KMS-11 (cell line): Measurements from ENCODE around the gene ACVRL1.
A peak's percentile ranks its signal among the peaks of the same experiment; 100 is the strongest.

Experiments used
- H2AFZ ChIP-seq: fragments of 200-600 bp; sonication (generic); 2 replicates; pipeline ENCODE4 v1.6.1; 2016; ENCODE audit warnings: antibody characterized with exemption, mixed run types, low read depth
- H3K27ac ChIP-seq: fragments of 200-600 bp; sonication (generic); 2 replicates; pipeline ENCODE4 v1.6.1; 2016; ENCODE audit warnings: mild to moderate bottlenecking, mixed run types
- H3K27me3 ChIP-seq: fragments of 200-600 bp; sonication (generic); 2 replicates; pipeline ENCODE4 v1.6.1; 2017; ENCODE audit warnings: mild to moderate bottlenecking, low read depth, mixed run types, moderate library complexity; ENCODE audit not compliant: insufficient read depth
- H3K36me3 ChIP-seq: fragments of 200-600 bp; sonication (generic); 2 replicates; pipeline ENCODE4 v1.6.1; 2017; ENCODE audit warnings: mild to moderate bottlenecking, mixed run types; ENCODE audit not compliant: insufficient read depth
- H3K4me1 ChIP-seq: fragments of 200-600 bp; sonication (generic); 2 replicates; pipeline ENCODE4 v1.6.1; 2016; ENCODE audit warnings: mild to moderate bottlenecking, low read depth, mixed run types; ENCODE audit not compliant: poor library complexity, severe bottlenecking
- H3K4me2 ChIP-seq: fragments of 200-600 bp; sonication (generic); 2 replicates; pipeline ENCODE4 v1.7.0; 2016; ENCODE audit warnings: mild to moderate bottlenecking, mixed run types
- H3K4me3 ChIP-seq: fragments of 200-600 bp; sonication (generic); IDR thresholded peaks from 2 replicates; pipeline ENCODE4 v1.6.1; 2017; ENCODE audit warnings: low read depth, low read length, mixed read lengths; ENCODE audit not compliant: insufficient read depth
- H3K79me2 ChIP-seq: fragments of 200-600 bp; sonication (generic); 2 replicates; pipeline ENCODE4 v1.6.1; 2016; ENCODE audit warnings: low read depth, mixed run types; ENCODE audit not compliant: insufficient read depth
- H3K9ac ChIP-seq: fragments of 200-600 bp; sonication (generic); 2 replicates; pipeline ENCODE4 v1.6.1; 2016; ENCODE audit warnings: mild to moderate bottlenecking, mixed run types
- H4K20me1 ChIP-seq: fragments of 200-600 bp; sonication (generic); 2 replicates; pipeline ENCODE4 v1.6.1; 2016; ENCODE audit warnings: mild to moderate bottlenecking, mixed run types; ENCODE audit not compliant: insufficient read depth
- TF ChIP-seq, protein P1 (sequence below): fragments of 200-600 bp; sonication (generic); conservative IDR thresholded peaks from 2 replicates; pipeline ENCODE4 v1.6.1; 2017; ENCODE audit warnings: low read depth, mild to moderate bottlenecking, antibody characterized with exemption, low read length, moderate library complexity, mixed read lengths

Gene ACVRL1

GRCh38 chr12:51954561-51955361, 47.5 kb downstream of the ACVRL1 start:
- no peak overlapping the region for H3K27ac ChIP-seq
- no peaks in the 10 kb centered on the region; the same call in 1 of the 2 replicates for H3K27me3 ChIP-seq
- H3K4me2 ChIP-seq, result no peak overlapping the region
- no peaks in the 10 kb centered on the region for H3K36me3 ChIP-seq
- peaks cover 18% of the 10 kb centered on the region for H3K79me2 ChIP-seq
- H3K4me1 ChIP-seq, result peaks cover 46% of the 10 kb centered on the region
- H4K20me1 ChIP-seq, result no peaks in the 10 kb centered on the region
- no peak overlapping the region for H3K4me3 ChIP-seq
- no peak overlapping the region for H3K9ac ChIP-seq
- TF ChIP-seq, protein P1, sequence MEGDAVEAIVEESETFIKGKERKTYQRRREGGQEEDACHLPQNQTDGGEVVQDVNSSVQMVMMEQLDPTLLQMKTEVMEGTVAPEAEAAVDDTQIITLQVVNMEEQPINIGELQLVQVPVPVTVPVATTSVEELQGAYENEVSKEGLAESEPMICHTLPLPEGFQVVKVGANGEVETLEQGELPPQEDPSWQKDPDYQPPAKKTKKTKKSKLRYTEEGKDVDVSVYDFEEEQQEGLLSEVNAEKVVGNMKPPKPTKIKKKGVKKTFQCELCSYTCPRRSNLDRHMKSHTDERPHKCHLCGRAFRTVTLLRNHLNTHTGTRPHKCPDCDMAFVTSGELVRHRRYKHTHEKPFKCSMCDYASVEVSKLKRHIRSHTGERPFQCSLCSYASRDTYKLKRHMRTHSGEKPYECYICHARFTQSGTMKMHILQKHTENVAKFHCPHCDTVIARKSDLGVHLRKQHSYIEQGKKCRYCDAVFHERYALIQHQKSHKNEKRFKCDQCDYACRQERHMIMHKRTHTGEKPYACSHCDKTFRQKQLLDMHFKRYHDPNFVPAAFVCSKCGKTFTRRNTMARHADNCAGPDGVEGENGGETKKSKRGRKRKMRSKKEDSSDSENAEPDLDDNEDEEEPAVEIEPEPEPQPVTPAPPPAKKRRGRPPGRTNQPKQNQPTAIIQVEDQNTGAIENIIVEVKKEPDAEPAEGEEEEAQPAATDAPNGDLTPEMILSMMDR, result no peak
- H2AFZ ChIP-seq, result no peak overlapping the region

DNA sequence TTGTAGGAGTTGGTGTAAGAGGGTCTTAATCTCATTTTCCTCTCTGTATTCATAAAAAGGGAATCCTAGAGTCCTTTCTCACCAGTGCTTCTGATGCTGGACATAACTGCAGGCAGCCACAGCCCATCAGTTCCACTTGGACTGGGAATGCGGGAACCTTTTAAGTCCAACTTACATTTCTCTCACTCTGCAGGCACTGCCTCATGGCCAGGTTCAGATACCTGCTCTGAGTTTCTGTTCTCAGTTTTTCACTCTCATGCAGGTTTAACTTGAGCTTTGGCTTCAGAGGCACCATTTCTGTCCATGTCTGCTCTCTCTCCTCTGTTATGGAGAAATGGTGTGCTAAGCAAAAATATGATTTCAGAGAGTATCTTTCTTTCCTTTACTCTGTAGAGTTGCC, 48.4 kb downstream of the ACVRL1 start:
- Histone ChIP-seq H3K9ac (no peak overlapping the region), H3K4me1 (peaks cover 44% of the 10 kb centered on the region)

GRCh38 chr12:51958542-51958941, 51.2 kb downstream of the ACVRL1 start:
- H3K79me2 ChIP-seq, result peaks cover 13% of the 10 kb centered on the region

More for the DNA sequence above, 48.4 kb downstream of the ACVRL1 start:
- Histone ChIP-seq H4K20me1 (no peaks in the 10 kb centered on the region), H3K27me3 (no peaks in the 10 kb centered on the region; the same call in 1 of the 2 replicates), H3K4me2 (peak overlapping the region; percentile 41; the same call in 1 of the 2 replicates), H3K36me3 (no peaks in the 10 kb centered on the region), H3K79me2 (peaks cover 18% of the 10 kb centered on the region), H2AFZ (no peak overlapping the region), H3K27ac (peak overlapping the region; percentile 8; the same call in 1 of the 2 replicates), H3K4me3 (no peak overlapping the region)
- TF ChIP-seq, protein P1, result no peak

GRCh38 chr12:51959211-51959610, 51.9 kb downstream of the ACVRL1 start:
- H3K79me2 ChIP-seq, result peaks cover 13% of the 10 kb centered on the region
- H2AFZ ChIP-seq, result no peak overlapping the region
- no peak overlapping the region for H3K4me2 ChIP-seq
- no peaks in the 10 kb centered on the region for H3K36me3 ChIP-seq
- TF ChIP-seq, protein P1, result no peak
- H3K4me1 ChIP-seq, result peaks cover 30% of the 10 kb centered on the region
- H3K27me3 ChIP-seq, result no peaks in the 10 kb centered on the region
- no peak overlapping the region for H3K4me3 ChIP-seq
- H3K27ac ChIP-seq, result no peak overlapping the region
- no peaks in the 10 kb centered on the region for H4K20me1 ChIP-seq
- H3K9ac ChIP-seq, result no peak overlapping the region

More at GRCh38 chr12:51958542-51958941, 51.2 kb downstream of the ACVRL1 start:
- H3K4me1 ChIP-seq, result peaks cover 34% of the 10 kb centered on the region
- no peaks in the 10 kb centered on the region for H4K20me1 ChIP-seq
- H3K27me3 ChIP-seq, result no peaks in the 10 kb centered on the region
- H3K27ac ChIP-seq, result no peak overlapping the region
- TF ChIP-seq, protein P1, result no peak
- no peak overlapping the region for H2AFZ ChIP-seq
- H3K4me3 ChIP-seq, result no peak overlapping the region
- H3K36me3 ChIP-seq, result no peaks in the 10 kb centered on the region
- H3K4me2 ChIP-seq, result no peak overlapping the region
- no peak overlapping the region for H3K9ac ChIP-seq
